Natural killer cell (primary cell): ENCODE measurements around the gene GATAD2A. TPM values are rescaled to one million over a fixed set of nuclear protein-coding genes. Genes with fewer than 3 reads are reported as not detected.
A peak's percentile ranks its signal among the peaks of the same experiment; 100 is the strongest.

ENCODE experiments used
- ATAC-seq, 3 donors: fragments of 150-1000 bp in 2 of 3; fragments of 200-7000 bp in 1 of 3; cut with Tn5 transposase; 1 replicate in 1 of 3; 2 replicates in 2 of 3; pipeline ENCODE4 v1.10.0; 2021; ENCODE audit warnings: mild to moderate bottlenecking in 2 of 3, moderate library complexity in 2 of 3
- DNase-seq, 2 donors: peaks; one replicate each; pipeline versions ENCODE4 v3.0.0 to v3.0.0-alpha.2; 2013 to 2021; ENCODE audit warnings: mixed read lengths in 1 of 2
- H3K27ac ChIP-seq: one replicate; pipeline ENCODE4 v1.5.1; 2013; ENCODE audit warnings: mild to moderate bottlenecking, low read length
- H3K27me3 ChIP-seq: one replicate; pipeline ENCODE4 v1.6.1; 2013; ENCODE audit warnings: low read length; ENCODE audit not compliant: control insufficient read depth, insufficient read depth
- H3K36me3 ChIP-seq: one replicate; pipeline ENCODE4 v1.6.1; 2013; ENCODE audit warnings: low read length; ENCODE audit not compliant: control insufficient read depth, insufficient read depth
- H3K4me1 ChIP-seq: one replicate; pipeline ENCODE4 v1.6.1; 2013; ENCODE audit warnings: low read length; ENCODE audit not compliant: control insufficient read depth, insufficient read depth
- H3K4me3 ChIP-seq: one replicate; pipeline ENCODE4 v1.5.1; 2013; ENCODE audit warnings: low read length
- H3K9me3 ChIP-seq: one replicate; pipeline ENCODE4 v1.6.1; 2013; ENCODE audit warnings: low read length; ENCODE audit not compliant: control insufficient read depth, insufficient read depth
- H3K27ac Mint-ChIP-seq, 2 donors: one replicate each; pipeline ENCODE4 v1.8.0; 2022; ENCODE audit warnings: mild to moderate bottlenecking in 2 of 2, mixed read lengths in 2 of 2, moderate library complexity in 1 of 2
- H3K27me3 Mint-ChIP-seq, 2 donors: one replicate each; pipeline ENCODE4 v1.8.0; 2022; ENCODE audit warnings: low read depth in 2 of 2, mixed read lengths in 2 of 2
- H3K36me3 Mint-ChIP-seq: one replicate; pipeline ENCODE4 v1.8.0; 2022; ENCODE audit warnings: mixed read lengths
- H3K4me1 Mint-ChIP-seq, 2 donors: one replicate each; pipeline ENCODE4 v1.8.0; 2022; ENCODE audit warnings: mixed read lengths in 2 of 2
- H3K4me3 Mint-ChIP-seq: one replicate; pipeline ENCODE4 v1.8.0; 2022; ENCODE audit warnings: mild to moderate bottlenecking, moderate library complexity, mixed read lengths
- H3K9me3 Mint-ChIP-seq, 2 donors: one replicate each; pipeline ENCODE4 v1.8.0; 2022; ENCODE audit warnings: mixed read lengths in 2 of 2
- CTCF ChIP-seq: fragments of 200-600 bp; IDR thresholded peaks from one replicate; pipeline ENCODE4 v1.8.0; 2022; ENCODE audit warnings: antibody characterized with exemption
- WGBS: methylation state at CpG from one replicate; pipeline ENCODE4 v1.1.7; 2013; ENCODE audit warnings: missing lambda C conversion rate; ENCODE audit not compliant: insufficient coverage; 5-methylcytosine and 5-hydroxymethylcytosine counted together
- intact Hi-C: fragments of 100-400 bp; cut with micrococcal nuclease; formaldehyde crosslinking; loops from one replicate; pipeline ENCODE4 v1.14.2; 2022
- total RNA-seq, 4 donors: library from RNA; stranded (reverse); fragments of 120-200 nt in 1 of 4; gene quantifications; one replicate each; pipeline versions ENCODE4 v1.2.3 to v1.2.4, GENCODE V29; 2013 to 2022

GATAD2A gene
- total RNA-seq, 3 donors from 2014 or later (not counting 1 experiment from before 2014, with no cell fraction given), result 209 to 232 (median 230) TPM

GRCh38 chr19:19530889-19531288 lies 125.4 kb downstream of the GATAD2A start:
- intact Hi-C loops, result no loop called here
- Histone ChIP-seq H3K27me3 (no peaks in the 10 kb centered on the region), H3K27ac (no peak overlapping the region), H3K4me1 (peaks cover 11% of the 10 kb centered on the region), H3K36me3 (peaks cover 13% of the 10 kb centered on the region), H3K9me3 (no peaks in the 10 kb centered on the region), H3K4me3 (no peak overlapping the region)
- DNase-seq, result no peak
- Mint-ChIP-seq H3K9me3 (no peaks in the 10 kb centered on the region), H3K36me3 (no peaks in the 10 kb centered on the region), H3K27me3 (no peaks in the 10 kb centered on the region), H3K4me1 (peaks cover 6 to 22% of the 10 kb centered on the region in 2 donors), H3K4me3 (peak overlapping the region; percentile 10), H3K27ac (peak overlapping the region in 1 of 2 donors; percentile 53)
- no peak for TF ChIP-seq CTCF
- whole genome bisulfite sequencing, result 90% methylated on average over 4 of the region's 4 CpGs
- no peak for ATAC-seq

- H3K36me3 ChIP-seq, result peaks cover 12% of the 10 kb centered on the region
- peak; percentile 88 to 92 for DNase-seq
- H3K27ac Mint-ChIP-seq, result peak overlapping the region; percentile 58 to 83
- intact Hi-C loops, result loop anchor here (1.0 kb wide), 2 partner anchors 112 to 427 kb away; no protein-coding TSS in a partner anchor
- H3K27me3 ChIP-seq, result no peaks in the 10 kb centered on the region
- no peaks in the 10 kb centered on the region for H3K9me3 Mint-ChIP-seq
- no peak overlapping the region for H3K4me3 ChIP-seq
- ATAC-seq, result peak; percentile 83 to 93 (median 86)
- no peaks in the 10 kb centered on the region for H3K9me3 ChIP-seq
- H3K36me3 Mint-ChIP-seq, result no peaks in the 10 kb centered on the region
- peaks cover 0 to 2% of the 10 kb centered on the region in 2 donors for H3K27me3 Mint-ChIP-seq
- no peak overlapping the region for H3K27ac ChIP-seq
- peaks cover 6 to 20% of the 10 kb centered on the region in 2 donors for H3K4me1 Mint-ChIP-seq
- 33% methylated on average over 48 of the region's 48 CpGs for WGBS
- peaks cover 11% of the 10 kb centered on the region for H3K4me1 ChIP-seq
- TF ChIP-seq CTCF, result peak; percentile 95
- peak overlapping the region; percentile 25 for H3K4me3 Mint-ChIP-seq
These were observed 126.7 kb downstream of the GATAD2A start for GRCh38 chr19:19531951-19532805.

- intact Hi-C loops, result loop anchor here (1.0 kb wide), 2 partner anchors 111 to 426 kb away; no protein-coding TSS in a partner anchor
- Mint-ChIP-seq H3K9me3 (no peaks in the 10 kb centered on the region), H3K27me3 (peaks cover 0 to 5% of the 10 kb centered on the region in 2 donors), H3K4me3 (no peak overlapping the region), H3K4me1 (peaks cover 10 to 22% of the 10 kb centered on the region in 2 donors), H3K27ac (no peak overlapping the region), H3K36me3 (no peaks in the 10 kb centered on the region)
- ATAC-seq (peak in 1 of 3 donors; percentile 4), DNase-seq (peak in 1 of 2 donors; percentile 29)
- H3K9me3 ChIP-seq, result no peaks in the 10 kb centered on the region
- WGBS, result 77% methylated on average over 13 of the region's 14 CpGs
- H3K4me1 ChIP-seq, result peaks cover 19% of the 10 kb centered on the region
- no peak overlapping the region for H3K27ac ChIP-seq
- no peak for TF ChIP-seq CTCF
- no peaks in the 10 kb centered on the region for H3K27me3 ChIP-seq
- H3K36me3 ChIP-seq, result peaks cover 4% of the 10 kb centered on the region
- no peak overlapping the region for H3K4me3 ChIP-seq
These were observed 127.6 kb downstream of the GATAD2A start for GRCh38 chr19:19532806-19533701.
